Smooth muscle cell (in vitro differentiated cells): ENCODE results near the gene HEXIM2. TPM values are rescaled to one million over a fixed set of nuclear protein-coding genes. Genes with fewer than 3 reads are reported as not detected.

Experiments
- DNase-seq: peaks from one replicate; lab custom pipeline; 2025; ENCODE audit not compliant: unreplicated experiment; lab: John Stamatoyannopoulos, UW
- H2AFZ ChIP-seq: fragments of 200-600 bp; sonication (generic); 2 replicates; pipeline ENCODE4 v1.6.0; 2016; ENCODE audit warnings: antibody characterized with exemption, low read depth, mild to moderate bottlenecking
- H3F3A ChIP-seq: fragments of 200-600 bp; sonication (generic); 2 replicates; pipeline ENCODE4 v1.6.0; 2017; ENCODE audit warnings: antibody characterized with exemption, low read depth
- H3K27ac ChIP-seq: fragments of 200-600 bp; sonication (generic); 2 replicates; pipeline ENCODE4 v1.5.1; 2016; ENCODE audit warnings: low read depth, mild to moderate bottlenecking
- H3K27me3 ChIP-seq: fragments of 200-600 bp; sonication (generic); 2 replicates; pipeline ENCODE4 v1.6.1; 2016; ENCODE audit warnings: low read depth, mild to moderate bottlenecking
- H3K36me3 ChIP-seq: fragments of 200-600 bp; sonication (generic); 2 replicates; pipeline ENCODE4 v1.5.1; 2016; ENCODE audit warnings: low read depth
- H3K4me1 ChIP-seq: fragments of 200-600 bp; sonication (generic); 2 replicates; pipeline ENCODE4 v1.5.1; 2016; ENCODE audit warnings: low read depth
- H3K4me2 ChIP-seq: fragments of 200-600 bp; sonication (generic); 2 replicates; pipeline ENCODE4 v1.6.0; 2016; ENCODE audit warnings: mild to moderate bottlenecking
- H3K4me3 ChIP-seq: fragments of 200-600 bp; sonication (generic); 2 replicates; pipeline ENCODE4 v1.5.1; 2016; ENCODE audit warnings: mild to moderate bottlenecking
- H3K79me2 ChIP-seq: fragments of 200-600 bp; sonication (generic); 2 replicates; pipeline ENCODE4 v1.6.0; 2016; ENCODE audit warnings: low read depth, mild to moderate bottlenecking
- H3K9ac ChIP-seq: fragments of 200-600 bp; sonication (generic); 2 replicates; pipeline ENCODE4 v1.6.0; 2016; ENCODE audit warnings: low read depth
- H3K9me3 ChIP-seq: fragments of 200-600 bp; sonication (generic); replicated peaks from 2 replicates; pipeline ENCODE4 v1.5.1; 2016; ENCODE audit warnings: low read depth
- H4K20me1 ChIP-seq: fragments of 200-600 bp; sonication (generic); 2 replicates; pipeline ENCODE4 v1.6.0; 2016; ENCODE audit warnings: low read depth
- CTCF ChIP-seq: fragments of 200-600 bp; sonication (generic); IDR thresholded peaks from 2 replicates; pipeline ENCODE4 v1.5.1; 2017; ENCODE audit warnings: borderline replicate concordance, mild to moderate bottlenecking, antibody characterized with exemption; ENCODE audit not compliant: insufficient read depth, poor library complexity, severe bottlenecking
- WGBS: methylation state at CpG from one replicate; pipeline ENCODE4 v1.1.7; 2016; ENCODE audit warnings: low lambda C conversion rate; 5-methylcytosine and 5-hydroxymethylcytosine counted together
- polyA plus RNA-seq: library from polyadenylated mRNA; unstranded; fragments of >200 nt; fragmentation: Nextera tagmentation; extraction: Ambion mirVana; gene quantifications from 2 replicates; pipeline ENCODE4 v1.2.1, GENCODE V29; 2016
- total RNA-seq: library from RNA; depleted of rRNA; stranded (reverse); fragments of >200 nt; gene quantifications from 2 replicates; pipeline ENCODE4 v1.2.3, GENCODE V29; 2014

The HEXIM2 gene
- total and polyA plus RNA-seq, 2 experiments from 2014 or later = 3.4 to 6.8 TPM

GRCh38 chr17:45146166-45146565 lies 15.5 kb upstream of the HEXIM2 start:
- Histone ChIP-seq H3K4me2 (peak overlapping the region; percentile 80), H2AFZ (no peak overlapping the region), H3K36me3 (no peaks in the 10 kb centered on the region), H3K9ac (no peak overlapping the region), H3F3A (peaks cover 17% of the 10 kb centered on the region), H4K20me1 (peaks cover 26% of the 10 kb centered on the region), H3K4me3 (no peak overlapping the region), H3K79me2 (peaks cover 15% of the 10 kb centered on the region), H3K27me3 (no peaks in the 10 kb centered on the region), H3K4me1 (peaks cover 10% of the 10 kb centered on the region), H3K9me3 (no peaks in the 10 kb centered on the region), H3K27ac (peak overlapping the region; percentile 97)
- no peak for DNase-seq
- no peak for TF ChIP-seq CTCF
- WGBS = 91% methylated on average over 10 of the region's 10 CpGs

- TF ChIP-seq CTCF = no peak
- H3K4me1 ChIP-seq = peaks cover 14% of the 10 kb centered on the region
- peak overlapping the region; percentile 62 for H3K4me3 ChIP-seq
- no peak overlapping the region for H3K9ac ChIP-seq
- peaks cover 20% of the 10 kb centered on the region for H3F3A ChIP-seq
- H4K20me1 ChIP-seq = peaks cover 29% of the 10 kb centered on the region
- peaks cover 19% of the 10 kb centered on the region for H3K79me2 ChIP-seq
- H3K27ac ChIP-seq = peak overlapping the region; percentile 97
- H3K36me3 ChIP-seq = no peaks in the 10 kb centered on the region
- H3K9me3 ChIP-seq = no peaks in the 10 kb centered on the region
- peak overlapping the region; percentile 80 for H3K4me2 ChIP-seq
- no peak overlapping the region for H2AFZ ChIP-seq
- 95% methylated on average over 4 of the region's 4 CpGs for WGBS
- no peaks in the 10 kb centered on the region for H3K27me3 ChIP-seq
- DNase-seq = no peak
Measured at GRCh38 chr17:45146592-45146889, 15.1 kb upstream of the HEXIM2 start.

- peak overlapping the region; percentile 54 for H2AFZ ChIP-seq
- H3K4me2 ChIP-seq = peak overlapping the region; percentile 80
- peaks cover 24% of the 10 kb centered on the region for H3K79me2 ChIP-seq
- WGBS = 17% methylated on average over 27 of the region's 29 CpGs
- peak overlapping the region; percentile 62 for H3K4me3 ChIP-seq
- peak overlapping the region; percentile 97 for H3K27ac ChIP-seq
- peaks cover 34% of the 10 kb centered on the region for H4K20me1 ChIP-seq
- no peaks in the 10 kb centered on the region for H3K27me3 ChIP-seq
- no peak for DNase-seq
- TF ChIP-seq CTCF = no peak
- peaks cover 19% of the 10 kb centered on the region for H3K4me1 ChIP-seq
- peaks cover 23% of the 10 kb centered on the region for H3F3A ChIP-seq
- H3K9me3 ChIP-seq = no peaks in the 10 kb centered on the region
- no peaks in the 10 kb centered on the region for H3K36me3 ChIP-seq
- peak overlapping the region; percentile 98 for H3K9ac ChIP-seq
Measured at GRCh38 chr17:45146890-45147580, 14.6 kb upstream of the HEXIM2 start.
